Endothelial cell of umbilical vein (primary cell): ENCODE results near the gene RBMS3. TPM values are rescaled to one million over a fixed set of nuclear protein-coding genes. Genes with fewer than 3 reads are reported as not detected.

Source experiments
- BruUV-seq: library from RNA; stranded (reverse); fragments of 400-500 nt; replicated peaks from 2 replicates; lab custom pipeline; 2021; lab: Mats Ljungman, UMichigan
- CTCF ChIA-PET: fragments of 300-600, 350-600 bp; sonication (Branson Sonifier 250); formaldehyde crosslinking; loops from one replicate; lab custom pipeline; 2021; ENCODE audit warnings: antibody characterized with exemption, inconsistent platforms; lab: Charles Lee
- POLR2A ChIA-PET: fragments of 300-600, 350-600 bp; sonication (Branson Sonifier 250); formaldehyde crosslinking; loops from one replicate; lab custom pipeline; 2021; ENCODE audit warnings: antibody characterized with exemption, inconsistent platforms; lab: Charles Lee
- DNase-seq: peaks from one replicate; pipeline ENCODE4 v3.0.0-alpha.2; 2011; ENCODE audit warnings: low read depth, low spot score
- FAIRE-seq: peaks from 2 replicates; lab custom pipeline; 2011; peaks lifted over from hg19 to GRCh38; lab: Jason Lieb, UNC
- H2AFZ ChIP-seq: 2 replicates; pipeline ENCODE4 v1.6.0; 2012; ENCODE audit warnings: low read depth, low read length, control low read depth, inconsistent platforms
- H3K27ac ChIP-seq: 2 replicates; pipeline ENCODE4 v1.5.1; 2011; ENCODE audit warnings: low read depth, mild to moderate bottlenecking, control low read depth, low read length, moderate library complexity; ENCODE audit not compliant: insufficient read depth
- H3K27me3 ChIP-seq, 2 experiments: 2 replicates each; pipeline versions ENCODE4 v1.6.0 to v1.6.1; 2011; ENCODE audit warnings: low read length in 2 of 2, mixed read lengths in 1 of 2; ENCODE audit not compliant: control insufficient read depth in 2 of 2, insufficient read depth in 2 of 2
- H3K36me3 ChIP-seq, 2 experiments: 2 replicates in 1 of 2; 3 replicates in 1 of 2; pipeline ENCODE4 v1.5.1; 2011; ENCODE audit warnings: low read length in 2 of 2, mild to moderate bottlenecking in 1 of 2, moderate library complexity in 1 of 2; ENCODE audit not compliant: control insufficient read depth in 2 of 2, insufficient read depth in 2 of 2; ENCODE audit errors: extremely low read depth in 1 of 2
- H3K4me1 ChIP-seq: 3 replicates; pipeline ENCODE4 v1.5.1; 2011; ENCODE audit warnings: mild to moderate bottlenecking, low read length; ENCODE audit not compliant: control insufficient read depth, insufficient read depth; ENCODE audit errors: extremely low read depth
- H3K4me2 ChIP-seq: 2 replicates; pipeline ENCODE4 v1.6.1; 2011; ENCODE audit warnings: low read length, control low read depth, mixed read lengths; ENCODE audit not compliant: insufficient read depth
- H3K4me3 ChIP-seq, 3 experiments: fragments of 200-600 bp in 1 of 3; sonication (generic), shearing (Covaris generic) in 1 of 3; replicated peaks in 1 of 3; 2 replicates each; pipeline ENCODE4 v1.5.1; 2011 to 2016; ENCODE audit warnings: control low read depth in 3 of 3, low read length in 3 of 3, mild to moderate bottlenecking in 2 of 3, inconsistent platforms in 1 of 3, low read depth in 1 of 3, moderate library complexity in 1 of 3; ENCODE audit not compliant: insufficient read depth in 1 of 3
- H3K79me2 ChIP-seq: 2 replicates; pipeline ENCODE4 v1.6.0; 2012; ENCODE audit warnings: low read length, inconsistent platforms; ENCODE audit not compliant: control insufficient read depth, insufficient read depth
- H3K9ac ChIP-seq: replicated peaks from 2 replicates; pipeline ENCODE3; 2011; ENCODE audit warnings: low read length, control low read depth; ENCODE audit not compliant: insufficient read depth; ENCODE audit errors: extremely low read depth
- H3K9me1 ChIP-seq: replicated peaks from 3 replicates; pipeline ENCODE4 v1.6.0; 2011; ENCODE audit warnings: mild to moderate bottlenecking, low read length; ENCODE audit not compliant: control insufficient read depth, insufficient read depth; ENCODE audit errors: extremely low read depth
- H3K9me3 ChIP-seq: replicated peaks from 2 replicates; pipeline ENCODE4 v1.5.1; 2012; ENCODE audit warnings: low read length, inconsistent platforms; ENCODE audit not compliant: control insufficient read depth, insufficient read depth
- H4K20me1 ChIP-seq: replicated peaks from 2 replicates; pipeline ENCODE3; 2011; ENCODE audit warnings: mild to moderate bottlenecking, low read length; ENCODE audit not compliant: control insufficient read depth, insufficient read depth; ENCODE audit errors: extremely low read depth
- EZH2 ChIP-seq: IDR thresholded peaks from 2 replicates; pipeline ENCODE4 v1.6.1; 2012; ENCODE audit warnings: borderline replicate concordance, low read depth, mild to moderate bottlenecking, moderate library complexity, low read length, inconsistent platforms; ENCODE audit not compliant: severe bottlenecking
- FOS ChIP-seq: IDR thresholded peaks from 2 replicates; pipeline ENCODE4 v1.6.1; 2011; ENCODE audit warnings: mild to moderate bottlenecking, low read length, moderate library complexity, borderline replicate concordance; ENCODE audit not compliant: insufficient read depth
- GATA2 ChIP-seq: IDR thresholded peaks from 2 replicates; pipeline ENCODE4 v1.7.0; 2011; ENCODE audit warnings: low read depth, mild to moderate bottlenecking, moderate library complexity, mixed read lengths, low read length; ENCODE audit not compliant: insufficient read length, insufficient read depth
- JUN ChIP-seq: IDR thresholded peaks from 2 replicates; pipeline ENCODE4 v1.6.1; 2011; ENCODE audit warnings: borderline replicate concordance, low read depth; ENCODE audit not compliant: insufficient read length, insufficient read depth
- MYC ChIP-seq: IDR thresholded peaks from one replicate; pipeline ENCODE4 v1.6.1; 2011; ENCODE audit warnings: mild to moderate bottlenecking, low read depth, low read length
- POLR2A ChIP-seq: IDR thresholded peaks from 2 replicates; pipeline ENCODE4 v1.6.1; 2012; ENCODE audit warnings: low read depth, mild to moderate bottlenecking, control low read depth, low read length
- POLR2AphosphoS5 ChIP-seq: IDR thresholded peaks from 2 replicates; pipeline ENCODE4 v1.6.1; 2012; ENCODE audit warnings: low read depth, mild to moderate bottlenecking, control low read depth, low read length, moderate library complexity; ENCODE audit not compliant: insufficient read depth
- dilution Hi-C: fragments of 300-500 bp; cut with MboI; formaldehyde crosslinking; loops from one replicate; pipeline ENCODE4 v1.15.0; 2019; ENCODE audit warnings: low sequenced_read_pairs; ENCODE audit not compliant: extremely low pct_ligation_motif_present
- intact Hi-C: fragments of 100-400 bp; cut with micrococcal nuclease; formaldehyde crosslinking; loops from one replicate; pipeline ENCODE4 v1.10.0; 2022
- polyA plus RNA-seq, 4 experiments: library from polyadenylated mRNA; depleted of rRNA in 3 of 4; stranded (reverse) in 3 of 4; unstranded in 1 of 4; fragments of >200 nt; gene quantifications; 2 replicates each; pipeline versions ENCODE4 v1.2.1 to v1.2.3, GENCODE V29; 2011 to 2012; ENCODE audit warnings: missing spikeins in 1 of 4
- total RNA-seq: library from RNA; stranded (reverse); gene quantifications from 2 replicates; pipeline ENCODE4 v1.2.3, GENCODE V29; 2021
- TF ChIP-seq, protein P1 (sequence below): IDR thresholded peaks from 2 replicates; pipeline ENCODE4 v1.6.1; 2011; ENCODE audit not compliant: insufficient read depth, insufficient read length
- TF ChIP-seq, protein P2 (sequence below), 2 donors: IDR thresholded peaks; 1 replicate in 1 of 2; 2 replicates in 1 of 2; pipeline ENCODE4 v1.5.1; 2011; ENCODE audit warnings: low read length in 2 of 2, mild to moderate bottlenecking in 2 of 2, moderate library complexity in 2 of 2, control low read depth in 1 of 2, inconsistent platforms in 1 of 2, low read depth in 1 of 2; ENCODE audit not compliant: insufficient read depth in 1 of 2; ENCODE audit errors: extremely low read depth in 1 of 2

RBMS3 gene
- total and polyA plus RNA-seq, 2 donors (not counting 3 experiments of a cell fraction or from before 2014, with no cell fraction given): 13.6 to 42.3 TPM

DNA sequence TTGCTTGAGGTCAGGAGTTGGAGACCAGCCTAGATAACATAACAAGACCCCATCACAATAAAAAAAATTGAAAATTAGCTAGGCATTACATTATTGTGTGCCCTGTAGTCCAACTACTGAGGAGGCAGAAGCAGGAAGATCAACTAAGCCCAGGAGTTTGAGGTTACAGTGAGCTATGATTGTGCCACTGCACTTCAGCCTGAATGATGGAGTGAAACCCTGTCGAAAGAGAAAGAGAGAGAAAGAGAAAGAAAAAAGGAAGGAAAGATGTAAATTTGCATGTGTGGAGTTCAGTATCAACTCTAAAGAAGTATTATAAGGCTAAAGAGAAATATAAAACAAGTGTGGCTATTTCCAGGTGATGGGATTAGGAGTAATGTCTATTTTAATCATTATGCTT, 661.4 kb downstream of the RBMS3 start:
- Histone ChIP-seq H3K27ac (no peak overlapping the region), H3K36me3 (no peaks in the 10 kb centered on the region), H3K27me3 (no peaks in the 10 kb centered on the region), H3K9me1 (no peaks in the 10 kb centered on the region), H2AFZ (no peak overlapping the region), H3K4me3 (no peak overlapping the region), H4K20me1 (no peaks in the 10 kb centered on the region), H3K9me3 (no peaks in the 10 kb centered on the region), H3K9ac (no peak overlapping the region), H3K4me1 (peaks cover 2% of the 10 kb centered on the region), H3K4me2 (no peak overlapping the region), H3K79me2 (no peaks in the 10 kb centered on the region)
- ChIA-PET CTCF (interaction anchor here (1.7 kb wide), 1 partner anchor 16 kb away, joined by 4 read pairs; no protein-coding TSS in a partner anchor), POLR2A (no interaction called here)
- TF ChIP-seq JUN (no peak), EZH2 (no peak), FOS (no peak), GATA2 (no peak), MYC (no peak), POLR2AphosphoS5 (no peak), POLR2A (no peak)
- TF ChIP-seq, protein P1, sequence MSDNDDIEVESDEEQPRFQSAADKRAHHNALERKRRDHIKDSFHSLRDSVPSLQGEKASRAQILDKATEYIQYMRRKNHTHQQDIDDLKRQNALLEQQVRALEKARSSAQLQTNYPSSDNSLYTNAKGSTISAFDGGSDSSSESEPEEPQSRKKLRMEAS: no peak
- TF ChIP-seq, protein P2, sequence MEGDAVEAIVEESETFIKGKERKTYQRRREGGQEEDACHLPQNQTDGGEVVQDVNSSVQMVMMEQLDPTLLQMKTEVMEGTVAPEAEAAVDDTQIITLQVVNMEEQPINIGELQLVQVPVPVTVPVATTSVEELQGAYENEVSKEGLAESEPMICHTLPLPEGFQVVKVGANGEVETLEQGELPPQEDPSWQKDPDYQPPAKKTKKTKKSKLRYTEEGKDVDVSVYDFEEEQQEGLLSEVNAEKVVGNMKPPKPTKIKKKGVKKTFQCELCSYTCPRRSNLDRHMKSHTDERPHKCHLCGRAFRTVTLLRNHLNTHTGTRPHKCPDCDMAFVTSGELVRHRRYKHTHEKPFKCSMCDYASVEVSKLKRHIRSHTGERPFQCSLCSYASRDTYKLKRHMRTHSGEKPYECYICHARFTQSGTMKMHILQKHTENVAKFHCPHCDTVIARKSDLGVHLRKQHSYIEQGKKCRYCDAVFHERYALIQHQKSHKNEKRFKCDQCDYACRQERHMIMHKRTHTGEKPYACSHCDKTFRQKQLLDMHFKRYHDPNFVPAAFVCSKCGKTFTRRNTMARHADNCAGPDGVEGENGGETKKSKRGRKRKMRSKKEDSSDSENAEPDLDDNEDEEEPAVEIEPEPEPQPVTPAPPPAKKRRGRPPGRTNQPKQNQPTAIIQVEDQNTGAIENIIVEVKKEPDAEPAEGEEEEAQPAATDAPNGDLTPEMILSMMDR (IDR thresholded peaks at IDR 0.05; ENCODE audit: extremely low read depth in 1 of 2, insufficient read depth in 1 of 2, low read depth in 1 of 2, low read length in 2 of 2): no peak
- intact Hi-C loops (no loop called here), dilution Hi-C loops (no loop called here)
- BruUV-seq: no TSS peak
- no peak for DNase-seq
- FAIRE-seq: no peak
